Measurements from ENCODE around the gene CASP3.
"Not testable (repeated sequence)": the region's sequence is repeated elsewhere in the genome, so short reads cannot be mapped to it uniquely, and the experiment has no call there.

CASP3 gene

GRCh38 chr4:184632842-184633241 is 16.4 kb downstream of the CASP3 start:
- DNase-seq (ENCODE audit: low read depth) = no peak
- no peak for TF ChIP-seq CTCF (IDR thresholded peaks at IDR 0.05; ENCODE audit: low read length, missing control alignments)
- H3K4me3 ChIP-seq (replicated peaks; ENCODE audit: low read depth, low read length) = no peak overlapping the region

- no peak for DNase-seq (ENCODE audit: low read depth)
- H3K4me3 ChIP-seq (replicated peaks; ENCODE audit: low read depth, low read length) = no peak overlapping the region
- TF ChIP-seq CTCF (IDR thresholded peaks at IDR 0.05; ENCODE audit: low read length, missing control alignments) = no peak
Observed at GRCh38 chr4:184628103-184628502, 21.1 kb downstream of the CASP3 start.

GRCh38 chr4:184625783-184626596 is 23.3 kb downstream of the CASP3 start:
- not testable (repeated sequence) for DNase-seq (ENCODE audit: low read depth); H3K4me3 ChIP-seq (replicated peaks; ENCODE audit: low read depth, low read length)

GRCh38 chr4:184624972-184625554 is 24.2 kb downstream of the CASP3 start:
- TF ChIP-seq CTCF (IDR thresholded peaks at IDR 0.05; ENCODE audit: low read length, missing control alignments) = no peak
- H3K4me3 ChIP-seq (replicated peaks; ENCODE audit: low read depth, low read length) = no peak overlapping the region

GRCh38 chr4:184624504-184624903 is 24.7 kb downstream of the CASP3 start:
- DNase-seq (ENCODE audit: low read depth); H3K4me3 ChIP-seq (replicated peaks; ENCODE audit: low read depth, low read length): not testable (repeated sequence)

More at GRCh38 chr4:184624972-184625554, 24.2 kb downstream of the CASP3 start:
- no peak for DNase-seq (ENCODE audit: low read depth)

GRCh38 chr4:184621518-184621917 is 27.7 kb downstream of the CASP3 start:
- TF ChIP-seq CTCF (IDR thresholded peaks at IDR 0.05; ENCODE audit: low read length, missing control alignments) = no peak
- DNase-seq (ENCODE audit: low read depth) = no peak
- no peak overlapping the region for H3K4me3 ChIP-seq (replicated peaks; ENCODE audit: low read depth, low read length)

GRCh38 chr4:184620212-184620867 is 28.9 kb downstream of the CASP3 start:
- TF ChIP-seq CTCF (IDR thresholded peaks at IDR 0.05; ENCODE audit: low read length, missing control alignments) = no peak
- no peak overlapping the region for H3K4me3 ChIP-seq (replicated peaks; ENCODE audit: low read depth, low read length)
- no peak for DNase-seq (ENCODE audit: low read depth)
